GM21423 (cell line): ENCODE results near the gene ATM.
"Not testable (repeated sequence)": the region's sequence is repeated elsewhere in the genome, so short reads cannot be mapped to it uniquely, and the experiment has no call there.

Source experiments
- ATAC-seq: cut with Tn5 transposase; IDR thresholded peaks from one replicate; pipeline ENCODE4 v1.9.1; 2021; ENCODE audit warnings: mild to moderate bottlenecking, moderate library complexity; ENCODE audit not compliant: unreplicated experiment

ATM gene

GRCh38 chr11:108269583-108269982 is 46.7 kb downstream of the ATM start:
- no peak for ATAC-seq

DNA sequence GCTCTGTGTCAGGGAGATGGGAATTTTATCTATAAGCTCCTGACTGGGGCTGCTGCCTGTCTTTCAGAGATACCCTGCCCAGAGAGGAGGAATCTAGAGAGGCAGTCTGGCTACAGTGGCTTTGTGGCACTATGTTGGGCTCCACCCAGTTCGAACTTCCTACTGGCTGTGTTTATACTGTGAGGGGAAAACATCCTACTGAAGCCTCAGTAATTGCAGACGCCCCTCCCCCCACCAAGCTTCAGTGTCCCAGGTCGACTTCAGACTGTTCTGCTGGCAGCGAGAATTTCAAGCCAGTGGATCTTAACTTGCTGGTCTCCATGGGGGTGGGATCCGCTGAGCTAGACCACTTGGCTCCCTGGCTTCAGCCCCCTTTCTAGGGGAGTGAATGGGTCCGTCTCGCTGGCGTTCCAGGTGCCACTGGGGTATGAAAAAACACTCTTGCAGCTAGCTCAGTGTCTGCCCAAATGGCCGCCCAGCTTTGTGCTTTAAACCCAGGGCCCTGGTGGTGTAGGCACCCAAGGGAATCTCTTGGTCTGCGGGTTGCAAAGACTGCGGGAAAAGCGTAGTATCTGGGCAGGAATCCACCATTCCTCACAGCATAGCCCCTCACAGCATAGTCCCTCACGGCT is 54.2 kb downstream of the ATM start:
- not testable (repeated sequence) for ATAC-seq

DNA sequence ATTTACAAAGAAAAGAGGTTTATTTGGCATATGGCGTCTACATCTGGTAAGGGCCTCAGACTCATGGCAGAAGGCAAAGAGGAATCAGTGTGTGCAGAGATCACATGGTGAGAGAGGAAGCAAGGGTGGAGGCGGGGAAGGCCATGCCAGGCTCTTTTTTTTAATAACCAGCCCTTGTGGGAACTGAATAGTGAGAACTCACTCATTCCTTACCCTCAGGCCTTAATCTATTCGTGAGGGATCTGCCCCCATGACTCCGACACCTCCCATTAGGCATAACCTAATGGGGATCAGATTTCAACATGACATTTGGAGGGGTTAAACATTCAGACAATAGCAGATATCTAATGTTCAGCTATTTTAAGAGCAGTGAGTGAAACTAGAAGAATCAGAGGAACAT is 55.7 kb downstream of the ATM start:
- no peak for ATAC-seq

DNA sequence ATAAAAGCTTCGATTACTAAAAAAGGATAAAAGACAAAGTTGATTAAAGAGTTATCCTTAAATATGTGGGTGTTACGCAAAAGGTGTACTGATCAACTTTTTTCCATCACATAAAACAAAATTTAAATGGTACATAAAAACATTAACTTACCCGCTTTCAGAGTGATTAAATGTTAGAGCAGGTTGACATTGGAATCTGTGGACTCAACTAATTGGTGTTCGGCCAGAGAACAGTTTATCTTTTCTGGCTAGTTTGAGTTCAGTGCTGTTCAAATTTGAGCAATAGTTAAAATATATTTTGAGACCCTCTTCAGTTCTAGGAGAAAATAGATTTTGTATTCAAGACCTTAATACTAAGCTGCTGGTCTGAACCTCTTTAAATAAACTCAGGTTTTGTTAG is 56.1 kb downstream of the ATM start:
- no peak for ATAC-seq

DNA sequence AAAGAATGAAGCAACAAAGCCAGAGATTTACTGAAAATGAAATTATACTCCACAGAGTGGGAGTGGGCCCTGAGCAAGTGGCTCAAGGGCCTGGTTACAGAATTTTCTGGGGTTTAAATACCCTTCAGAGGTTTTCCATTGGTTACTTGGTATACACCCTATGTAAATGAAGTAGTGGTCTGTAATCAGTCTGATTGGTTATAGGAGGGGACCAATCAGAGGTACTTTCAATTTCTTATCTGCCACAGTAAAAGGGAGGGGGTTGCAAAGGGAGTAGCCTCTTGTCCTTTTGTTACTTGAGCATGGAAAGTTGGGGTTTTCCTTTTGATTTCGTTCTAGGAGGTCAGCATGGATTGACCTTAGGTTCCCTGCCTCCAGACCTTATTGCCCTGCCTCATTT is 63.5 kb downstream of the ATM start:
- ATAC-seq: no peak

- no peak for ATAC-seq
These were observed 64.1 kb downstream of the ATM start for GRCh38 chr11:108286956-108287355.

- not testable (repeated sequence) for ATAC-seq
These were observed 66.2 kb downstream of the ATM start for GRCh38 chr11:108289066-108289465.

DNA sequence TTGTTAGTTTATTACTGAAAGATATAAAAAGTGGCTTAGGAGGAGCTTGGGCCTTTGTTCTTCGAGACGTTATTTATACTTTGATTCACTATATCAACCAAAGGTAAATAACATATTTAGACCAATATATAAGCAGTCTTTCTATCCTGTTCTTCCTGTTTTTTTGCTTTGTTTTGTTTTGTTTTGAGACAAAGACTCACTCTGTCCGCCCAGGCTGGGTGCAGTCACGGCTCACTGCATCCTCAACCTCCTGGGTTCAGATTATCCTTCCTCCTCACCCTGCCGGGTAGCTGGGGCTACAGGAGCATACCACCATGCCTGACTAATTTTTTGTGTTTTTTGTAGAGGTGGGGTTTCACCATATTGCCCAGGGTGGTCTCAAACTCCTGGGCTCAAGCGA is 66.8 kb downstream of the ATM start:
- no peak for ATAC-seq

- no peak for ATAC-seq
These were observed 70.4 kb downstream of the ATM start for GRCh38 chr11:108293229-108293628.

DNA sequence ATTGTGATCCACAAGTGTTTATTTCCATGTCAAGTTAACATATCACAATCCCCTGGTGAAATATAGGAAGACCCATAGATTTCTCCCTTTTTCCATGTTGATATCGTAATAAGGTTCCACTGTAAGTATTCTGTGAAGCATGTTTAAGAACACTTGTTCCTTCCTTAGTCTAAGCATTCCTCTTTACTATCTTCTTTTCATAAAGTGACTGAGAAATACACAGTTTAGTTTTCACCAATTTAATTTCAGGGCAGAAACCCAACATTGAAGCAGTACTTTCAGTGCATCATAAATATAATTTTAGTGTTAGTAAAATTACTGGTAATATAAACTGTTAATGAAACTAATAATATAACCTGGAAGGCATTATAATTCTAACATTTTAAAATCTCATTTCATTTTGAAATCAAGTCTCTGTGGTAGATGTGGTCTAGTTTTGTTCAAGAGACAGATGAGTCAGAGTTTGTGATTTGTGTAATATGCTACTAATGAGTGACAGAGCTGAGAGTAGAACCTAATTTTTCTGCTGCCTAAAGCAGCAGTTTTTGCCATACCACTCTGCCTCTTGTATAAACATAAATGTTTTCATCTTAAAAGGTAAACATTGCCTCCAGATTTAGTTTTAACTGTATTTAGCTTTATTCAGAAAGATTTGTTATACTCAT is 79.4 kb downstream of the ATM start:
- ATAC-seq: peak; percentile 72

DNA sequence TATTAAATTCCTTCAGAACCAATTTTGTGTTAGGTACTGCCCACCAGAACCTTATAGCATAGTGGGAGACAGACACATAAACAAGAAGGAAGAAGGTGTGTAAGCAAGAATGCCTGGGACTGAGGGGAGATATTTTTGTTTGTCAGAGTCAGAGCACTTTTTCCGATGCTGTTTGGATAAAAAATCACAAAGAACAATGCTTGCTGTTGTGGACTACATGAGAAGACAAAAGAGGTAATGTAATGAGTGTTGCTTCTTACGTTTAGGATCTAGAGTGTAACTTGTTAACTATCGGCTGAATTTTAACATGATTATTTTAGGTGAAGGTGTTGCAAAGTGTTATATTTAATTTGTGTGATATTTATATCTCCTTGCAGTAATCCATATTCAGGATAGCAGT is 84.9 kb downstream of the ATM start:
- no peak for ATAC-seq

DNA sequence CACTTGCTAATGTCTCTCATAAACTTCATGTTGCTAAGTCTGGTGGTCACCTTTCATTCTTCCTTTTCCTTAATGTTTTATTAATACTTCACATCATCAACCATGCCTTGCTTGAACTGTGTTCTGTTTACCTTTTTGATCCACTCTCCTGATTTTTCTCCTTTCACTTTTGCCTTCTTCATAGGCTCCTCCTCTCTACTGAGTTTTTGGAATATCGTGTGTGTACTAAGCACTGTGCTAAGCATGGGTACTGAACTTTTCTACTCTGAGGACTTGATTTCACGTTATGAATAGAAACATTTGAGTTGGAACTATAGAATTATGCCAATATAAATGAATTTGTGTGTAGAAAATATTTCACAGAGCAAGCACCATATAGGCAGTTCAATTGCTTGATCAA is 90.6 kb downstream of the ATM start:
- no peak for ATAC-seq

DNA sequence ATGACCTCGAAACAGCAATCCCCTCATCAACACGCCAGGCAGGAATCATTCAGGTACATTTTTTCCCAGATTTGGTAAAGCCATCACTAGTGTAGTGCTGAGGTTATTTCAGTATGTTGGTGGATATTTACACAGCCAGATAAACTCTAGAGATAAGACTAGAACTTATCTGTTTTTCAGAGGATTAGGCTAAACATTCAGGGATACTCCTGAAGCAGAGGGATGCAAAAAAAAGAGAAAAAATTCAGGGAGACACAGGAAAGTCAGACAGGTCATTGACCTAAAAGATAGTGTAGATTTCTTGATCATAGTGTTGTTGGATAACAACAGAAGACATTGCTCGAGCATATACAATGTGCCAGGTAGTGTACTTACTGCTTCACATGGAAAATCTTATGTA is 93.2 kb downstream of the ATM start:
- no peak for ATAC-seq

GRCh38 chr11:108319541-108320145 is 96.8 kb downstream of the ATM start:
- ATAC-seq: no peak

DNA sequence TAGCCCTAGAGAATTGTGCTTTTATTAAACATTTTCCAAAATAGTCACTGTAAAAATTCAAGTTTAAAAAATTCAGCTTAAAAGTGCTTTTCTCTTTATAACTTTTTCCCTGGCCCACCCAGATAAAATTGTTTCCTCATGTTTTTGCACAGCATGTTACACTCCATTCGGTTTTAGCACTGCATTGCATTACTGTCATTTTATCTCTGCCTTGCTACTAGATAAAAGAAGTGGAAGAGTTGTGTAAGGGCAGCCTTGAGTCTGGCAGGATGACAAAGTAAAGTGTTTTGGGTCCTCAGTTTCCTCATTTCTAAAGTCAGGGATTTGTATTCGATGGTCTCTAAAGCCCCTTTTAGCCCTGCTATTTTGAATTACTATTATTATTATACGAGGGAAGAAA is 99.8 kb downstream of the ATM start:
- no peak for ATAC-seq

GRCh38 chr11:108324587-108324986 is 101.7 kb downstream of the ATM start:
- ATAC-seq: no peak

DNA sequence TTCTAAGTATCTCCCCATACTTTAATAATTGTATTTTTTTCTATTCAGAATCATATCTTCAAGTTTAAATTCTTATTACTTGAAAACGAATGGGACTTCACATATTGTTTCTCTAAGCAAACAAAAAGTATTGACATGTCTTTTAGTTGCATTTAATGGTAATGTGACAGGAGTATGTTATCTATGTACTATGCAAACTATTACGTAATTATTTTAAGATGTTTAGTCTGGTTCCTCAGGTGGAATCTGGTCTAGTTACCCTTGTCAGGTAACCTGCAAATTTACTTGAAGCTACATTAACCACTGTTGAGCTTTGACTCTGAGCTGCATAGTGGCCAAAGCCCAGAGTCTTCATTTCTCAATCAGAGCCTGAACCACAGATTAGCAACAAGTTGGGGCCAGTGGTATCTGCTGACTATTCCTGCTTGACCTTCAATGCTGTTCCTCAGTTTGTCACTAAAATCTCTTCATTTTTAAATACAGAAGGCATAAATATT is 110.6 kb downstream of the ATM start:
- no peak for ATAC-seq

DNA sequence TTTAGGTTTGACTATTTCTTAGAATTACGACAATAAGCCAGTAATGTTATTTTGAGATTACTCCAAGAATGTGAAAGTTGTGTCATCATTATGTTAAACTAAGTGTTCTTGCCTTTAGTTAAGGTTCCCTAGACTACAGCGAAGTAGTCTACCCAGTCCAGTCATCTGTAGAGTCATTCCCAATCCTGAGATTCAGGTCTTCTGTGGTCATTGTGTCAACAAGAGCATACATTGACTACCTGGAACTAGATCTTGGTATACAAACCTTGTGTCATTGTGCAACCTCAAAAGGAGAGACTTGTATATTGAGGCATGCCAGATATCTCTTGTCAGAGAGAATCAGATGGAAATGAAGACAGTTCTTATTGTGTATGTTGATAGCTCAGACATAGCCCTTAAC is 115.9 kb downstream of the ATM start:
- ATAC-seq: no peak

GRCh38 chr11:108340973-108341372 is 118.1 kb downstream of the ATM start:
- no peak for ATAC-seq

GRCh38 chr11:108341654-108342053 is 118.8 kb downstream of the ATM start:
- ATAC-seq: no peak

DNA sequence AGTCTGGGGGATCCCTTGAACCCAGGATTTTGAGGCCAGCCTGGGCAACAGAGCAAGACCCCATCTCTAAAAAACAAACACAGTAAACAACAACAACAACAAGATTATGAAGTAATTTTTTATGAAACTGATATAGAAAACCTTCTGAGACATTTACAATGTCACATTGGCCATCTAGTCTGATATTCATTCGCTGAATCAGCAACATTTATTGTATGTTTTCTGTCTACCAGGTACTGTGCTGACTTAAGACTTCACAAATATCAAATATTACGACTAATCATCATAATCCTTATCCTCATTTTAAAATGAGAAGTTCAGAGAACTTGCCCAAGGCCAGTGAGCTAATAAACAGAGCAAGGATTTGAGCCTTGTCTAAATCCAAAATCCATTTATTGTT is 120.8 kb downstream of the ATM start:
- no peak for ATAC-seq

- ATAC-seq: no peak
These were observed 122.9 kb downstream of the ATM start for GRCh38 chr11:108345767-108346166.
